ENCODE results near the gene ARMC3. TPM values are rescaled to one million over a fixed set of nuclear protein-coding genes. Genes with fewer than 3 reads are reported as not detected.

The ARMC3 gene
- total and polyA plus RNA-seq, 2 donors (not counting 1 experiment from before 2014, with no cell fraction given) = not detected

DNA sequence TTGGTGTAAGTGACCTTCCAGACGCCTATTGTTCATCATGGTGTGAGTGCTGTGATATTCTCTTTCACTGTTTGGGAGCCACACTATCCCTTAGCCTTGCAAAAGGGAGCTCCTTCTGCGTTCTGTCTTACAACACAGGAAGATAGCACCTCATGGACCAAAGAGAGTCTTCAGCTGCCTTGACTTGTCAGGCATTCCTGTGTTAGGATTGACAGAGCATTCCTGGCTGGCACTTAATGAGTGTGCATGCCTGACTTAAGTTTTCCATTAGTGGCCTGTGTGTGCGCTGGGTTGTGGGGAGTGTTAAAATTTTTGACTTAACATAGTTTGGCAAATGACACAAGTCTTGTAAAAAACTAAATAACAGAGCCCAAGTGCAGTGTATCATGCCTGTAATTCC lies 145.7 kb downstream of the ARMC3 start:
- no peak overlapping the region for H2AFZ ChIP-seq (ENCODE audit: insufficient read depth, low read depth, low read length, poor library complexity, severe bottlenecking)
- ATAC-seq (ENCODE audit: low read depth) (no peak), DNase-seq (no peak)
- H3K9me3 ChIP-seq (ENCODE audit: control extremely low read depth in 1 of 3, control insufficient read depth in 2 of 3, insufficient read depth in 1 of 3, low read length in 2 of 3) = no peaks in the 10 kb centered on the region
- Mint-ChIP-seq H3K4me3 (no peak overlapping the region), H3K27ac (no peak overlapping the region), H3K27me3 (peaks cover 29% of the 10 kb centered on the region), H3K4me1 (no peaks in the 10 kb centered on the region), H3K9me3 (ENCODE audit: insufficient read depth) (no peaks in the 10 kb centered on the region)
- H4K20me1 ChIP-seq (ENCODE audit: control insufficient read depth, insufficient read depth, low read length, poor library complexity, severe bottlenecking) = no peaks in the 10 kb centered on the region
- 100% methylated on average over 1 of the region's 3 CpGs for WGBS (ENCODE audit: insufficient coverage)
- H3K79me2 ChIP-seq (ENCODE audit: control insufficient read depth, insufficient read depth, low read length) = no peaks in the 10 kb centered on the region
- no peak for TF ChIP-seq EZH2 (IDR thresholded peaks at IDR 0.05; ENCODE audit: borderline replicate concordance, insufficient read depth, low read depth, low read length, poor library complexity, severe bottlenecking)
- TF ChIP-seq, protein P1, sequence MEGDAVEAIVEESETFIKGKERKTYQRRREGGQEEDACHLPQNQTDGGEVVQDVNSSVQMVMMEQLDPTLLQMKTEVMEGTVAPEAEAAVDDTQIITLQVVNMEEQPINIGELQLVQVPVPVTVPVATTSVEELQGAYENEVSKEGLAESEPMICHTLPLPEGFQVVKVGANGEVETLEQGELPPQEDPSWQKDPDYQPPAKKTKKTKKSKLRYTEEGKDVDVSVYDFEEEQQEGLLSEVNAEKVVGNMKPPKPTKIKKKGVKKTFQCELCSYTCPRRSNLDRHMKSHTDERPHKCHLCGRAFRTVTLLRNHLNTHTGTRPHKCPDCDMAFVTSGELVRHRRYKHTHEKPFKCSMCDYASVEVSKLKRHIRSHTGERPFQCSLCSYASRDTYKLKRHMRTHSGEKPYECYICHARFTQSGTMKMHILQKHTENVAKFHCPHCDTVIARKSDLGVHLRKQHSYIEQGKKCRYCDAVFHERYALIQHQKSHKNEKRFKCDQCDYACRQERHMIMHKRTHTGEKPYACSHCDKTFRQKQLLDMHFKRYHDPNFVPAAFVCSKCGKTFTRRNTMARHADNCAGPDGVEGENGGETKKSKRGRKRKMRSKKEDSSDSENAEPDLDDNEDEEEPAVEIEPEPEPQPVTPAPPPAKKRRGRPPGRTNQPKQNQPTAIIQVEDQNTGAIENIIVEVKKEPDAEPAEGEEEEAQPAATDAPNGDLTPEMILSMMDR (IDR thresholded peaks at IDR 0.05) = no peak
- peaks cover 0 to 10% (median 4%) of the 10 kb centered on the region in 4 experiments for H3K27me3 ChIP-seq (replicated peaks in 1 of 4; ENCODE audit: control extremely low read depth in 1 of 4, control insufficient read depth in 3 of 4, insufficient read depth in 4 of 4, low read length in 3 of 4)
- H3K4me3 ChIP-seq (ENCODE audit: control extremely low read depth in 1 of 5, extremely low read depth in 1 of 5, insufficient read depth in 1 of 5, low read depth in 2 of 5, low read length in 4 of 5) = no peak overlapping the region
- intact Hi-C loops (cut with micrococcal nuclease) = no loop called here
- no peak overlapping the region for H3K27ac ChIP-seq (ENCODE audit: low read length in 2 of 2)
- ChIA-PET CTCF (interaction anchor here (0.6 kb wide), 1 partner anchor 92 kb away, joined by 3 read pairs; no protein-coding TSS in a partner anchor), POLR2A (no interaction called here)
- no peaks in the 10 kb centered on the region for H3K36me3 ChIP-seq (replicated peaks in 1 of 2; ENCODE audit: control extremely low read depth in 1 of 2, control insufficient read depth in 1 of 2, extremely low read depth in 1 of 2, insufficient read depth in 2 of 2, low read length in 1 of 2)
- no peaks in the 10 kb centered on the region for H3K4me1 ChIP-seq (ENCODE audit: control insufficient read depth in 2 of 2, insufficient read depth in 2 of 2, low read length in 2 of 2)
- H3K9ac ChIP-seq (ENCODE audit: low read length) = no peak overlapping the region
- H3K4me2 ChIP-seq (replicated peaks; ENCODE audit: low read depth, low read length, poor library complexity, severe bottlenecking) = no peak overlapping the region

DNA sequence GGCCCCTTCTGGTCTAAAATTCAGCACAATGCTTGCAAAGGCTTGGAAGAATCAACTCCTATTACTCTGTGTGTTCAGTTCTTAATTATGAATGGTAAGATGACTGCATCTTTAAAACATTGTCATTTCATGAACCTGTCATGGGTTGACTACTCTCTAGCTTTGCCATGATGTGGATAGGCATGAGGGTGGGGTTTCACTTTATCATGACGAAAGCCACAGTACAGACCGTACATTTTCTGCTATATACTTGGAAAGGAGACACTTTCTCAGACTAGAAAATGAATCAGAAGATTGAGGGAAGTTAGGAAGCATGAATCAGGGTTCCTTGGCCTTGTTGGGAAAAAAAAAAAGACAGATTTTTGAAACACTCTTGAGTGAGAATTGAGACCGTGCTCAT lies 147.8 kb downstream of the ARMC3 start:
- Mint-ChIP-seq H3K27me3 (peaks cover 35% of the 10 kb centered on the region), H3K27ac (no peak overlapping the region), H3K4me3 (no peak overlapping the region), H3K9me3 (ENCODE audit: insufficient read depth) (no peaks in the 10 kb centered on the region), H3K4me1 (no peaks in the 10 kb centered on the region)
- intact Hi-C loops (cut with micrococcal nuclease) = no loop called here
- Histone ChIP-seq H2AFZ (ENCODE audit: insufficient read depth, low read depth, low read length, poor library complexity, severe bottlenecking) (no peak overlapping the region), H3K9me3 (ENCODE audit: control extremely low read depth in 1 of 3, control insufficient read depth in 2 of 3, insufficient read depth in 1 of 3, low read length in 2 of 3) (no peaks in the 10 kb centered on the region), H3K4me2 (replicated peaks; ENCODE audit: low read depth, low read length, poor library complexity, severe bottlenecking) (no peak overlapping the region), H3K79me2 (ENCODE audit: control insufficient read depth, insufficient read depth, low read length) (no peaks in the 10 kb centered on the region), H4K20me1 (ENCODE audit: control insufficient read depth, insufficient read depth, low read length, poor library complexity, severe bottlenecking) (no peaks in the 10 kb centered on the region), H3K36me3 (replicated peaks in 1 of 2; ENCODE audit: control extremely low read depth in 1 of 2, control insufficient read depth in 1 of 2, extremely low read depth in 1 of 2, insufficient read depth in 2 of 2, low read length in 1 of 2) (no peaks in the 10 kb centered on the region), H3K27me3 (replicated peaks in 1 of 4; ENCODE audit: control extremely low read depth in 1 of 4, control insufficient read depth in 3 of 4, insufficient read depth in 4 of 4, low read length in 3 of 4) (peaks cover 0 to 7% (median 6%) of the 10 kb centered on the region in 4 experiments), H3K4me3 (ENCODE audit: control extremely low read depth in 1 of 5, extremely low read depth in 1 of 5, insufficient read depth in 1 of 5, low read depth in 2 of 5, low read length in 4 of 5) (no peak overlapping the region), H3K9ac (ENCODE audit: low read length) (no peak overlapping the region), H3K4me1 (ENCODE audit: control insufficient read depth in 2 of 2, insufficient read depth in 2 of 2, low read length in 2 of 2) (no peaks in the 10 kb centered on the region), H3K27ac (ENCODE audit: low read length in 2 of 2) (no peak overlapping the region)
- CTCF ChIA-PET = no interaction called here
- DNase-seq (no peak), ATAC-seq (ENCODE audit: low read depth) (no peak)
- TF ChIP-seq, protein P1 (IDR thresholded peaks at IDR 0.05) = no peak
- no peak for TF ChIP-seq EZH2 (IDR thresholded peaks at IDR 0.05; ENCODE audit: borderline replicate concordance, insufficient read depth, low read depth, low read length, poor library complexity, severe bottlenecking)
- POLR2A ChIA-PET = no interaction called here
- 100% methylated on average over 1 of the region's 3 CpGs for WGBS (ENCODE audit: insufficient coverage)
